HG02885 (cell line): Measurements from ENCODE around the gene NAP1L5.

Source experiments
- ATAC-seq: cut with Tn5 transposase; IDR thresholded peaks from one replicate; pipeline ENCODE4 v1.9.1; 2021; ENCODE audit warnings: mild to moderate bottlenecking; ENCODE audit not compliant: unreplicated experiment, poor library complexity

The NAP1L5 gene, protein sequence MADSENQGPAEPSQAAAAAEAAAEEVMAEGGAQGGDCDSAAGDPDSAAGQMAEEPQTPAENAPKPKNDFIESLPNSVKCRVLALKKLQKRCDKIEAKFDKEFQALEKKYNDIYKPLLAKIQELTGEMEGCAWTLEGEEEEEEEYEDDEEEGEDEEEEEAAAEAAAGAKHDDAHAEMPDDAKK

GRCh38 chr4:88697588-88698329 is at the start of gene NAP1L5:
Gene NAP1L5, minus strand, starts transcription at chr4:88697829. Its CDS starts 75 bp downstream, at chr4:88697754.
- ATAC-seq: peak; percentile 93

GRCh38 chr4:88747351-88747750 is 49.7 kb upstream of the NAP1L5 start:
- no peak for ATAC-seq

DNA sequence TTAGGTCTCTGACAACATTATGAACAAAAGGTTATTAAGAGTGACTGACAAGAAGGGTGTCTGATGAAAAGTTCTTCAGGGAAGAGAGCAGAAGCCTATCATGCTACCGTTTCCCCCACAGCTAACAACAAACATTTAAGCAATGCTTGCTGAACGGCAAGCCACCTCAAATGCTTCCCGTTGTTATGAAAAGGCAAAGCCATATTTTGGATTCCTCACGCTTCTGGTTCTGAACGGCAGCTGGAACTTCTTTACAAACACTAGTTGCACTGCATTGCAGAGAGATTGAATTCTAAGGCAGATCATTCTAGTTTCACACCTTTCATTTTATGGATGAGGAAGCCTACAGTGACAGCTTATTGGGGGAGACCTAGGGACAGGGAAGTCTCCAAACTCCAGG is 48.6 kb upstream of the NAP1L5 start:
- ATAC-seq: no peak

GRCh38 chr4:88745581-88746163 is 48.0 kb upstream of the NAP1L5 start:
- no peak for ATAC-seq

DNA sequence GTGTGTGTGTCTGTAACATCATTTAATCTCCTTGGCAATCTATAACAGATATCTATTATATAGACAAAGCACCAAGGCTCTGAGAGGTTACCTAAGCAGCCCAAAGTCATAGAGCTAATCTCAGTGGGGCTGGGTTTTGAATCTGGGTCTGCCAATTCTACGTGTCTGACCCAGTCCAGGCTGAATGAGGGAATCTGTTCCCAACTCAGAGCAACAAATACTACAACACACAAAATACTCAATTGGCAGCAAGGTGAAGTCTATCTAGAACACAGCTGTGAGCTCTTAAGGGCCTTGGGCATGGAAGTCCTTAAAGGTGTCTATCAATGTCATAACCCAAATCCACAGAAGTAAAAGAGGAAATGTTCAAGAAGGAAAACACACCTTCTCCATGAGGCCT is 47.5 kb upstream of the NAP1L5 start:
- no peak for ATAC-seq

GRCh38 chr4:88744609-88745008 is 47.0 kb upstream of the NAP1L5 start:
- ATAC-seq: no peak

DNA sequence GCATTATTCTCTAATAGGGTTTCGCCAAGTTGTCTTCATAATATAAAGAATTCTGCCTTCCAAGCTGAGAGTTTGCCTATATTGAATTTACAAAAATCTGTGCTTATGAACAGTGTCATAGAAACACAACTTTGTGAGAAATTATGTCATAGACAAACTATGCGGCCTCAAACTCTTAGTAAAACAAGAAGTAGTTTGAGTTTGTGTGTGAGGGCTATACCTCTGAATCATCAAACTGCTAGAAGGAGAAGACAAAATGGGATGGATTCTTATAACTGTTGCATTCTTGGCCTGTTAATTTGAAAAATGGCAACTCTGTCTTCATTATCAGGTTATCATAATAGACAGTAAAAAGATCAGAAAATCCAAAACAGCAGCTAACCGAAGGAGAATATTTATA is 46.1 kb upstream of the NAP1L5 start:
- ATAC-seq: no peak

DNA sequence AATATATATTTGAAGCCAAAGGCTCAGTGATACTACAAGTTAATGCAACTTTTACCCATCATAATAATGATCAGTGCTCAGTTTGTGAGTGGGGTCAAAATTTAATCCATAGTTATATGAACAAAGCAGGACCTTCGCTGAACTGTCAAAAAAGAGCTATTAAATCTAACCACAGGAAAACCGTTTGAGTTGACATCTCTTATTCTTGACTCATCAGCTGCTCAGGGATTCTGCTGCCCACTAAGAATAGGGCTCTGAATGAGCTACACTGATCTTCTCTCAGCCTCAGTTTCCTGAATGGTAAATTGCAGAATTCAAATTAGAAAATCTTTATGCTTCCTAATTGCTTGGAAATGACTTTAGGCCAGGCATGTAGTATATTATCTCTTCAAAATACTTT is 44.9 kb upstream of the NAP1L5 start:
- no peak for ATAC-seq

- no peak for ATAC-seq
Observed at GRCh38 chr4:88738180-88738579, 40.6 kb upstream of the NAP1L5 start.

DNA sequence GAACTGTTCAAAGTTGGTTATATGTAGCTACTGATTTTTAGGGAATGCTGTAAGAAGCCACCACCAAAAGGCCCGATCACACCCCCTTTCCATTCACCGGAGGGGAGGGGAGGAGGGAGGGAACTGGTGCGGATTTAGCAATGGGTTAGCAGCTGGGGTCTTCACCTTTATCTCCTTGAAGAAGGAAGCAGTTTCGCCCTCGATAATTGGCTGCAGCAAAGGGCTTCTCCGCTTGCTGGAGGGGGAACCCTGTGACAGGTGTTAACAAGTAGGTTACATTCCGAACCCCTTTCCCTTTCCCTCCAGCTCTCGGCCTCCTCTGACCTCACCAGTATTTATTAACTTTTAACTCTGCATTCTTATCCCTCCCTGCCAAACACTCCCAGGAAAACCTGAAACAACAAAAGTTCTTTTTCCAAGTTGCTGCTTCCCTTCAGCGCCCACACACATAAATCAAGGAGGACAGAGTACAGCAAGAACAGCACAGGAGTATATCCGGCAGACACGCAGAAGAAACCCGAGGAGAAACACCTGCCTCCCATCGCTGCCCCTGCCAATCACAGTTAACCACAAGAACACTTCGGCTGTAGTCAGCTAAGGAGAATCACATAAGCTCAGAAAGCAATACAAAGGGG is 39.8 kb upstream of the NAP1L5 start:
- peak; percentile 84 for ATAC-seq

GRCh38 chr4:88736264-88736663 is 38.6 kb upstream of the NAP1L5 start:
- ATAC-seq: no peak

DNA sequence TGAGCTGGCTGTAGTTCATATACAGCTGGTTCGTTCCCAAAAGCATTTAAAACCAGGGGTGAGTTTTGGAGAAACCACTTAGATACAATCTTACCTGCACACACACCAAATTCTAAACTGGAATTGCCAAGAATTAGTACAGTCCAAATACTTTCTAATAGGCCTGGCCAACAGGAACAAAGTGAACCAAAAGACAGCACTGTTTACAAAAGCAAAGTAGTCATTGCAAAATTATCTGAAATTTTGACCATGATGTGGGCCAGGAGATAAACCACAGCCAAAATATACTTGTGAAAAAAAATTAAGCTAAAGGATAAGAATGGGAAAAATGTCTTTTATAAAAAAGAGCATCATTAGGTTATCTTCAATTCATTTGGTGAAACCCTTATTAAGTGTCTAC is 37.9 kb upstream of the NAP1L5 start:
- ATAC-seq: no peak

DNA sequence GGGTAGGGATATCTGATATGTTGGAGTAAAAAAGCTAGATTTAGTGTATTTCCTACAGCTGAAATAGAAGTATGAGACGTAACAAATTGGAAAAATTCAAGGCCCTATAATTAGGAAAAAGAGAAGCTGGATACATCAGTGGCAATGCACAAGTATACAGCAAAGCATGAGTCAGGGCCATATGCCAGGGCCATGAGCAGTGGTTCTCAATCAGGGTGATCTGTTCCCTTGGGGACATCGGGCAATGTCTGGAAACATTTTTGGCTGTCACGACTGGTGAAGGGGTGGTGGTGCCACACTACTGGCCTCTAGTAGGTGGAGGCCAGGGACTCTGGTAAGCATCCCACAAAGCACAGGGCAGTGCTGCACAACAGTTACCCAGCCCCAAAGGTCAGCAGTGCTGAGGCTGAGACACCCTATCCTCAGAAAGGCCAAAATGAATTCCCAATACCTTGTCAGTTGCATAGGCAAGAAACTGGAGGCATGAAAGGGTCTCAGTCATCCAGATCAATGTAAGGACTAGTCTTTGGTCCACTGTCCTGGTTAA is 36.8 kb upstream of the NAP1L5 start:
- no peak for ATAC-seq

DNA sequence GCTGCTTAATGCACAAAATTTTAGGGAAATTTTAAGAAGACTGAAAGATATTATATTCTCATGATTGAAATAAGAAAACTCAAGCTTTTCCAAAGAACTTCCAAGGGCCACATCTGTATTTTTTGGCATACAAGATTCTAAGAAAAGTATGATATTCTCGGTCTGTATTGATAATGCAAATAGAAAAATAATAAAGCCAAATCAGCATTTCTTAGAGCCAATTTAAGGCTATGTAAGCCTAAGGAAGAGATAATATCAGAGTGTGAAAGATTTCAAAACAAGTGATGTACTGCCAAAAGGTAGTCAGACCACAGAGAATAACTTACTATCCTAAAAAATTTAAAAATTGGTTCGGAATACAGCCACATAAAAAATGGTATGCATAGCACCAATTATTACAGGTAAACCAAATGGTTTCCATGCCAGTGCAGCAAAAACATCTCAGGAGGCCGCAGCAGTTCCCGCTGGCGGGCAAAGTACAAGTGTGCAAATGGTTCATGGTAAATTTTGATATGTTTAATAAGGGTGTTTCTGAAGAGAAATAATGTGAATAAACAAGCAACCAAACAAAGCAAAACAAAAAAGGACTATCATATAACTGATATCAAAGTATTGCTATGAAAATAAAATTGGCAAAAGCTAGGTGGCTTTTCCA is 35.2 kb upstream of the NAP1L5 start:
- no peak for ATAC-seq

- no peak for ATAC-seq
Observed at GRCh38 chr4:88731381-88731780, 33.8 kb upstream of the NAP1L5 start.

DNA sequence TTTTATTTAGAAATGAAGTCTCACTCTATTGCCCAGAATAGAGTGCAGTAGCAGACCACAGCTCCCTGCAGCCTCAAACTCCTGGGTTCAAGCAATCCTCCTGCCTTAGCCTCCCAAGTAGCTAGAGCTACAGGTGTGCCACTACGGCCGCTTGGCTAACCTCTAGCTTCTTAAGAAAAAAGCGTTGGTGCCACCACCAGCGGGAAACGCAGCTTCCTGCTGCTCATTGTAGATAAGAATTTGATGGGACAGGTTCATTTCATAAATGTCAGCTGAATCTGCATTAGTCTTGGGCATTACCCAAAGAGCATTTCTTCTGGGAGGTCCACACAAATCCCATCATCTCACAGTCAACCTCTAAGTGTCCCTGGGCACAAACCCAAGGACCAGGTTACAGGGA is 33.2 kb upstream of the NAP1L5 start:
- ATAC-seq: no peak

- ATAC-seq: no peak
Observed at GRCh38 chr4:88729146-88729760, 31.6 kb upstream of the NAP1L5 start.

DNA sequence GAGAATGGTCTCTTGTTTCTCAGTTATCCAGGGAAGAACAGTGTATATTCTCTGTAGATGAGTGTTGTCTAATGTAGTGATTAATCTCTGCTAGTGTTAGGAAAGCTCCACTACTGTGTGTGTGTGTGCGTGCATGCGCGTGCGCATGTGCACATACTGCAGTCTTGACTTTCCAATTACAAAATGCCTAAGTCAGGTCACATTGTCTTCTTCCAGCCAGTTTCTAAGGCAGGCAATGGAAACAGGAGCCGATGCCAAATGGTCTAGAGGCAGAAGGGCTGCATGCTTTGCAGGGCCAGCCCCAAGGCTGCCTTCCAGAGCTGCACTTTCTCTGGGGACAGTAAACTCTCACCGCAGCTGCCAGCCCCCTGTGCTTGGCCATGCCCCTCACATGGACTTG is 30.5 kb upstream of the NAP1L5 start:
- no peak for ATAC-seq

- no peak for ATAC-seq
Observed at GRCh38 chr4:88725986-88726385, 28.4 kb upstream of the NAP1L5 start.

GRCh38 chr4:88725143-88725542 is 27.5 kb upstream of the NAP1L5 start:
- no peak for ATAC-seq
